GM12878 (cell line): Measurements from ENCODE around the gene CLN6. TPM values are rescaled to one million over a fixed set of nuclear protein-coding genes. Genes with fewer than 3 reads are reported as not detected.

Experiments
- ATAC-seq: fragments of 200-7000 bp; cut with Tn5 transposase; 3 replicates; pipeline ENCODE4 v1.9.1; 2020; ENCODE audit warnings: mild to moderate bottlenecking, moderate library complexity
- BruUV-seq: library from RNA; stranded (reverse); fragments of 400-500 nt; replicated peaks from 2 replicates; lab custom pipeline; 2021; lab: Mats Ljungman, UMichigan
- CTCF ChIA-PET: fragments of 300-600 bp; sonication (Branson Sonifier 250); formaldehyde crosslinking; extraction: SDS; loops from one replicate; lab custom pipeline; 2021; ENCODE audit warnings: inconsistent platforms; lab: Yijun Ruan, JAX
- POLR2A ChIA-PET: fragments of 350-600 bp; formaldehyde crosslinking; extraction: SDS; loops from one replicate; lab custom pipeline; 2021; ENCODE audit warnings: inconsistent platforms; lab: Charles Lee
- RAD21 ChIA-PET: fragments of 300-600 bp; sonication (Branson Sonifier 250); formaldehyde crosslinking; loops from one replicate; lab custom pipeline; 2023; ENCODE audit warnings: antibody characterized with exemption; ENCODE audit not compliant: unreplicated experiment; lab: Charles Lee
- SMC1A ChIA-PET: fragments of 300-600 bp; sonication (Branson Sonifier 250); formaldehyde crosslinking; loops from one replicate; lab custom pipeline; 2023; ENCODE audit not compliant: unreplicated experiment, uncharacterized antibody; lab: Charles Lee
- DNase-seq: peaks from one replicate; pipeline ENCODE4 v3.0.0-alpha.2; 2011; ENCODE audit warnings: low read depth, low spot score
- FAIRE-seq: peaks from 3 replicates; lab custom pipeline; 2011; peaks lifted over from hg19 to GRCh38; lab: Jason Lieb, UNC
- H2AFZ ChIP-seq: 2 replicates; pipeline ENCODE4 v1.6.0; 2011; ENCODE audit warnings: low read depth, low read length, control low read depth; ENCODE audit not compliant: control insufficient read depth
- H3K27ac ChIP-seq: 2 replicates; pipeline ENCODE4 v1.5.1; 2011; ENCODE audit warnings: control low read depth; ENCODE audit not compliant: control insufficient read depth, insufficient read depth
- H3K27me3 ChIP-seq, 2 experiments: replicated peaks in 1 of 2; 2 replicates each; pipeline versions ENCODE4 v1.6.0 to v1.6.1; 2011; ENCODE audit warnings: low read length in 1 of 2; ENCODE audit not compliant: control insufficient read depth in 2 of 2, insufficient read depth in 2 of 2
- H3K36me3 ChIP-seq, 2 experiments: 2 replicates each; pipeline ENCODE4 v1.5.1; 2011; ENCODE audit warnings: low read length in 1 of 2; ENCODE audit not compliant: control insufficient read depth in 2 of 2, insufficient read depth in 2 of 2
- H3K4me1 ChIP-seq: 2 replicates; pipeline ENCODE4 v1.6.1; 2011; ENCODE audit warnings: mild to moderate bottlenecking, low read length, moderate library complexity, mixed read lengths; ENCODE audit not compliant: control insufficient read depth, insufficient read depth
- H3K4me2 ChIP-seq: 2 replicates; pipeline ENCODE4 v1.6.0; 2011; ENCODE audit warnings: control low read depth; ENCODE audit not compliant: control insufficient read depth, insufficient read depth
- H3K4me3 ChIP-seq: fragments of 200-600 bp; sonication (generic); 2 replicates; pipeline ENCODE4 v1.5.1; 2016
- H3K79me2 ChIP-seq: 2 replicates; pipeline ENCODE4 v1.6.0; 2011; ENCODE audit warnings: low read length; ENCODE audit not compliant: control insufficient read depth, insufficient read depth
- H3K9ac ChIP-seq: 2 replicates; pipeline ENCODE4 v1.8.0; 2011; ENCODE audit warnings: low read length, control low read depth, mixed read lengths; ENCODE audit not compliant: control insufficient read depth, insufficient read depth
- H3K9me3 ChIP-seq: replicated peaks from 3 replicates; pipeline ENCODE4 v1.5.1; 2011; ENCODE audit warnings: mild to moderate bottlenecking, low read length; ENCODE audit not compliant: control insufficient read depth, insufficient read depth
- H4K20me1 ChIP-seq: 2 replicates; pipeline ENCODE4 v1.6.0; 2011; ENCODE audit not compliant: control insufficient read depth, insufficient read depth
- BCLAF1 ChIP-seq: fragments of 450-650 bp; IDR thresholded peaks from 2 replicates; pipeline ENCODE4 v1.6.1; 2017; ENCODE audit warnings: antibody characterized with exemption, mild to moderate bottlenecking, moderate library complexity
- BHLHE40 ChIP-seq, 2 experiments: fragments of 450-650 bp in 1 of 2; IDR thresholded peaks; 2 replicates each; pipeline ENCODE4 v1.6.1; 2011 to 2017; ENCODE audit warnings: low read depth in 2 of 2, borderline replicate concordance in 1 of 2, improper control_type of control experiment in 1 of 2, low read length in 1 of 2, mild to moderate bottlenecking in 1 of 2
- ETV6 ChIP-seq, 2 experiments: fragments of 450-650 bp in 1 of 2; IDR thresholded peaks in 1 of 2; conservative IDR thresholded peaks in 1 of 2; 2 replicates each; pipeline ENCODE4 v1.6.1; 2014; ENCODE audit warnings: antibody characterized with exemption in 1 of 2, borderline replicate concordance in 1 of 2, low read depth in 1 of 2, mild to moderate bottlenecking in 1 of 2, moderate library complexity in 1 of 2
- JUND ChIP-seq: IDR thresholded peaks from 2 replicates; pipeline ENCODE4 v1.6.1; 2012; ENCODE audit warnings: low read depth, mild to moderate bottlenecking, low read length, improper control_type of control experiment, moderate library complexity
- RAD51 ChIP-seq: fragments of 450-650 bp; IDR thresholded peaks from 2 replicates; pipeline ENCODE4 v1.6.1; 2016; ENCODE audit warnings: moderate library complexity, mild to moderate bottlenecking, inconsistent platforms
- SMC3 ChIP-seq: IDR thresholded peaks from 2 replicates; pipeline ENCODE4 v1.6.1; 2011; ENCODE audit warnings: low read length, improper control_type of control experiment, borderline replicate concordance
- SREBF1 ChIP-seq: IDR thresholded peaks from 2 replicates; pipeline ENCODE4 v1.6.1; 2012; ENCODE audit warnings: mild to moderate bottlenecking, low read length
- ZNF217 ChIP-seq: fragments of 450-650 bp; IDR thresholded peaks from 2 replicates; pipeline ENCODE4 v1.6.1; 2017; ENCODE audit warnings: antibody characterized with exemption, mild to moderate bottlenecking
- WGBS: methylation state at CpG from one replicate; pipeline ENCODE4 v1.1.6; 2016; ENCODE audit warnings: low lambda C conversion rate; ENCODE audit not compliant: insufficient replicate concordance, insufficient coverage; ENCODE audit errors: missing lambda C conversion rate; 5-methylcytosine and 5-hydroxymethylcytosine counted together
- in situ Hi-C: fragments of 300-500 bp; cut with MboI; formaldehyde crosslinking; loops from 9 replicates; pipeline ENCODE4 v1.14.3; 2018; ENCODE audit warnings: mixed read lengths
- intact Hi-C: fragments of 100-400 bp; cut with micrococcal nuclease; formaldehyde crosslinking; loops from one replicate; pipeline ENCODE4 v1.14.2; 2022; ENCODE audit not compliant: unreplicated experiment
- polyA plus RNA-seq, 11 experiments: library from polyadenylated mRNA; depleted of rRNA in 4 of 11; unstranded in 6 of 11; stranded (reverse) in 5 of 11; fragments of >200 nt; fragmentation: Nextera tagmentation in 4 of 11; fragmentation: Illumina TruSeq in 1 of 11; extraction: Ambion mirVana in 4 of 11; extraction: Trizol in 1 of 11; gene quantifications; 1 replicate in 1 of 11; 2 replicates in 10 of 11; pipeline versions ENCODE4 v1.2.1 to v1.2.3, GENCODE V29; 2011 to 2016; ENCODE audit warnings: inconsistent platforms in 2 of 11, missing spikeins in 2 of 11, low read depth in 1 of 11
- total RNA-seq, 4 experiments: library from RNA; depleted of rRNA in 3 of 4; stranded (reverse); fragments of >200 nt in 3 of 4; fragmentation: Illumina TruSeq in 1 of 4; extraction: Trizol in 1 of 4; gene quantifications; 2 replicates each; pipeline versions ENCODE4 v1.2.1 to v1.2.3, GENCODE V29; 2013 to 2021

The CLN6 gene
- total and polyA plus RNA-seq, 10 of the 15 experiments (the other 5 are each of a cell fraction or from before 2014, with no cell fraction given), result 0.74 to 69.0 (median 30.3) TPM

DNA sequence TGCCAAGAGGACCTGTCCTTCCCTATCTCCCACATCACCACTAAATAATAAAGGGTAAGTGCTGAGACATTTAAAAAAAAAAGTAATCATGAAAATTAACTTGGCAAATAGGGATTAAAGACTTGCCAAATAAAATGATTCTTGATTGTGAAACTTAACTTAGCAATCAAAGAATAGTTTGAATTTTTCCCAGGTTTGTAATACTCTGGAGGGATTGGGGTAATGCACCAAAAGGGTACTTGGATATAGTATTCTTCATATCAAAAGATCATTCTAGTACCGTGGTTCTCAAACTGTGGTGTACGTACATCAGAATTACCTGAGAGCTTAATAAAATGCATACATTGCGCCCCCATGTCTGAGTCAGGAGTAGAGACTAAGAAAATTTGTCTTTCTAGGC lies 52.9 kb downstream of the CLN6 start:
- CTCF ChIA-PET, result interaction anchor here (0.6 to 1.3 kb wide), 3 partner anchors 12 to 23 kb away, joined by 3 read pairs; no protein-coding TSS in a partner anchor
- in situ Hi-C loops, result no loop called here
- H3K36me3 ChIP-seq, result peaks cover 5 to 31% of the 10 kb centered on the region in 2 experiments

DNA sequence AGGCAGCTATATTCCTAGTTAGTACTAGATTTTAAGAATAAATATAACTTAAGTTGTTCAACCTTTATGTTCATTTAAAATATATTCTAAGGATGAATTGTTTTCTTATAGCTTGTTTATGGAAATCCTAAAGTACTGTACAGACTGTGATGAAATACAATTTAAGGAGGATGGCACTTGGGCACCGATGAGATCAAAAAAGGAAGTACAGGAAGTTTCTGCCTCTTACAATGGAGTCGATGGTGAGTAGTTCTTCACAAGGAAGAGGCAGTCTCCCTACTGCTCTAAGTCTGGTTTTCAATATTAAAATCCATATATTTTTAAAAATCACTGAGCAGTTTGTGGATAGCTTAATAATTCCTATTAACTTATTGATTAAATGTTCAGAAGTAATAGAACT lies 54.0 kb downstream of the CLN6 start:
- Histone ChIP-seq H3K9ac (no peak overlapping the region), H2AFZ (no peak overlapping the region), H3K79me2 (no peaks in the 10 kb centered on the region), H3K9me3 (no peaks in the 10 kb centered on the region), H3K27ac (no peak overlapping the region), H3K4me1 (no peaks in the 10 kb centered on the region), H3K4me3 (no peak overlapping the region), H3K4me2 (no peak overlapping the region), H4K20me1 (peaks cover 3% of the 10 kb centered on the region; the same call in 1 of the 2 replicates), H3K36me3 (peaks cover 3 to 22% of the 10 kb centered on the region in 2 experiments), H3K27me3 (no peaks in the 10 kb centered on the region)
- WGBS, result 95% methylated on average over 2 of the region's 2 CpGs
- CTCF ChIA-PET, result interaction anchor here (0.8 to 1.6 kb wide), 4 partner anchors 11 to 169 kb away, joined by 3 to 6 read pairs (median 3); no protein-coding TSS in a partner anchor
- intact Hi-C loops (no loop called here), in situ Hi-C loops (no loop called here)
- no peak for ATAC-seq
- RAD21 ChIA-PET, result interaction anchor here (0.6 kb wide), 1 partner anchor 13 kb away, joined by 3 read pairs; no protein-coding TSS in a partner anchor
- POLR2A ChIA-PET, result no interaction called here
- BruUV-seq, result no TSS peak
- no peak for DNase-seq
- FAIRE-seq, result no peak
- SMC1A ChIA-PET, result interaction anchor here (1.4 to 2.2 kb wide), 2 partner anchors 10 to 12 kb away, joined by 4 to 14 read pairs; no protein-coding TSS in a partner anchor
- TF ChIP-seq JUND (no peak), BCLAF1 (no peak), BHLHE40 (IDR thresholded peaks at IDR 0.05; ENCODE audit: borderline replicate concordance in 1 of 2, low read depth in 2 of 2, low read length in 1 of 2) (no peak), ETV6 (conservative IDR thresholded peaks at IDR 0.05 in 1 of 2, IDR thresholded peaks at IDR 0.05 in 1 of 2; ENCODE audit: borderline replicate concordance in 1 of 2, low read depth in 1 of 2) (no peak), RAD51 (no peak), SREBF1 (no peak)
- TF ChIP-seq, all 136 proteins: peak for 0

More for the DNA sequence above, 52.9 kb downstream of the CLN6 start:
- no peaks in the 10 kb centered on the region for H3K4me1 ChIP-seq
- POLR2A ChIA-PET, result no interaction called here
- WGBS, result 93% methylated on average over 3 of the region's 3 CpGs
- SMC1A ChIA-PET, result interaction anchor here (1.2 to 2.2 kb wide), 2 partner anchors 13 to 323 kb away, joined by 3 to 14 read pairs; no protein-coding TSS in a partner anchor
- FAIRE-seq (no peak), DNase-seq (no peak), ATAC-seq (no peak)
- H3K4me3 ChIP-seq, result no peak overlapping the region
- intact Hi-C loops, result no loop called here
- H3K79me2 ChIP-seq, result no peaks in the 10 kb centered on the region
- H3K9ac ChIP-seq, result no peak overlapping the region
- no peak overlapping the region for H2AFZ ChIP-seq
- RAD21 ChIA-PET, result no interaction called here
- no peak overlapping the region for H3K4me2 ChIP-seq
- TF ChIP-seq SMC3, result no peak
- TF ChIP-seq ZNF217, result no peak
- TF ChIP-seq, all 136 proteins: peak for 0
- BruUV-seq, result no TSS peak
- H3K27me3 ChIP-seq, result no peaks in the 10 kb centered on the region
- no peaks in the 10 kb centered on the region for H3K9me3 ChIP-seq
- no peak overlapping the region for H3K27ac ChIP-seq
- peaks cover 3% of the 10 kb centered on the region; the same call in 1 of the 2 replicates for H4K20me1 ChIP-seq
